Bone marrow (tissue), 2 donors: ENCODE data around the gene ACTR3C.
"Not testable (repeated sequence)": the region's sequence is repeated elsewhere in the genome, so short reads cannot be mapped to it uniquely, and the experiment has no call there.

Source experiments
- DNase-seq, 2 donors: peaks; one replicate each; lab custom pipeline; 2025; lab: John Stamatoyannopoulos, UW

Gene ACTR3C

GRCh38 chr7:150202894-150203293 lies 120.5 kb downstream of the ACTR3C start:
- DNase-seq, result not testable (repeated sequence)
